ENCODE measurements around the gene RPS15. TPM values are rescaled to one million over a fixed set of nuclear protein-coding genes. Genes with fewer than 3 reads are reported as not detected.
A peak's percentile ranks its signal among the peaks of the same experiment; 100 is the strongest.

Gene RPS15
- total RNA-seq, 4 donors from 2014 or later: 1,802 to 3,909 (median 2,793) TPM

- WGBS: 100% methylated on average over 2 of the region's 15 CpGs
These were observed 2.2 kb downstream of the RPS15 start for GRCh38 chr19:1440418-1440801.

GRCh38 chr19:1441022-1441426, 2.8 kb downstream of the RPS15 start:
- H3K36me3 ChIP-seq: peaks cover 32% of the 10 kb centered on the region
- no peak for DNase-seq (ENCODE audit: low spot score in 2 of 2)
- H3K4me3 ChIP-seq: no peak overlapping the region
- WGBS: 83% methylated on average over 8 of the region's 9 CpGs
- no peaks in the 10 kb centered on the region for H3K9me3 ChIP-seq
- H3K27me3 ChIP-seq: peaks cover 9% of the 10 kb centered on the region
- no peak overlapping the region for H3K27ac ChIP-seq
- H3K4me1 ChIP-seq: peaks cover 49% of the 10 kb centered on the region
- no peak for TF ChIP-seq EP300 (IDR thresholded peaks at IDR 0.05)
- no peak for TF ChIP-seq CTCF (IDR thresholded peaks at IDR 0.05)
- TF ChIP-seq POLR2AphosphoS5 (IDR thresholded peaks at IDR 0.05): no peak
- no peak for TF ChIP-seq POLR2A (IDR thresholded peaks at IDR 0.05)

More at GRCh38 chr19:1440418-1440801, 2.2 kb downstream of the RPS15 start:
- H3K4me1 ChIP-seq: peaks cover 43% of the 10 kb centered on the region
- peaks cover 3% of the 10 kb centered on the region for H3K27me3 ChIP-seq
- no peak overlapping the region for H3K27ac ChIP-seq
- no peak for TF ChIP-seq EP300 (IDR thresholded peaks at IDR 0.05)
- no peak for TF ChIP-seq POLR2A (IDR thresholded peaks at IDR 0.05)
- TF ChIP-seq CTCF (IDR thresholded peaks at IDR 0.05): no peak
- TF ChIP-seq POLR2AphosphoS5 (IDR thresholded peaks at IDR 0.05): no peak
- H3K4me3 ChIP-seq: no peak overlapping the region
- H3K9me3 ChIP-seq: no peaks in the 10 kb centered on the region
- no peak for DNase-seq (ENCODE audit: low spot score in 2 of 2)
- peaks cover 36% of the 10 kb centered on the region for H3K36me3 ChIP-seq

GRCh38 chr19:1441677-1442438, 3.7 kb downstream of the RPS15 start:
- no peak for TF ChIP-seq POLR2AphosphoS5 (IDR thresholded peaks at IDR 0.05)
- TF ChIP-seq EP300 (IDR thresholded peaks at IDR 0.05): no peak
- TF ChIP-seq CTCF (IDR thresholded peaks at IDR 0.05): no peak
- no peak for TF ChIP-seq POLR2A (IDR thresholded peaks at IDR 0.05)
- H3K4me1 ChIP-seq: peaks cover 57% of the 10 kb centered on the region
- H3K9me3 ChIP-seq: no peaks in the 10 kb centered on the region
- H3K4me3 ChIP-seq: no peak overlapping the region
- no peak for DNase-seq (ENCODE audit: low spot score in 2 of 2)
- H3K36me3 ChIP-seq: peaks cover 32% of the 10 kb centered on the region
- 81% methylated on average over 18 of the region's 25 CpGs for WGBS
- H3K27me3 ChIP-seq: peaks cover 17% of the 10 kb centered on the region
- H3K27ac ChIP-seq: no peak overlapping the region

- H3K4me1 ChIP-seq: peaks cover 43% of the 10 kb centered on the region
- H3K4me3 ChIP-seq: peak overlapping the region; percentile 45
- H3K27me3 ChIP-seq: peaks cover 52% of the 10 kb centered on the region
- no peak for DNase-seq (ENCODE audit: low spot score in 2 of 2)
- 1% methylated on average over 50 of the region's 70 CpGs for WGBS
- TF ChIP-seq EP300 (IDR thresholded peaks at IDR 0.05) (no peak), CTCF (IDR thresholded peaks at IDR 0.05) (peak; percentile 79 to 99), POLR2A (IDR thresholded peaks at IDR 0.05) (no peak), POLR2AphosphoS5 (IDR thresholded peaks at IDR 0.05) (no peak)
- H3K36me3 ChIP-seq: peaks cover 22% of the 10 kb centered on the region
- H3K9me3 ChIP-seq: no peaks in the 10 kb centered on the region
- no peak overlapping the region for H3K27ac ChIP-seq
These were observed 7.2 kb downstream of the RPS15 start for GRCh38 chr19:1445185-1445931.
